Lung (tissue), 16 donors: Measurements from ENCODE around the gene SAFB. TPM values are rescaled to one million over a fixed set of nuclear protein-coding genes. Genes with fewer than 3 reads are reported as not detected.

Source experiments
- ATAC-seq: fragments of 200-7000 bp; cut with Tn5 transposase; one replicate; pipeline ENCODE4 v1.9.1; 2020; ENCODE audit warnings: moderate number of reproducible peaks; ENCODE audit not compliant: insufficient read depth, low FRiP score
- DNase-seq, 3 donors: peaks; one replicate each; pipeline ENCODE4 v3.0.0-alpha.2; 2013 to 2017
- H3K27ac ChIP-seq, 2 donors: one replicate each; pipeline ENCODE4 v1.5.1; 2013; ENCODE audit warnings: mild to moderate bottlenecking in 2 of 2, moderate library complexity in 2 of 2, control low read depth in 1 of 2, inconsistent platforms in 1 of 2, low read depth in 1 of 2, low read length in 1 of 2
- H3K27me3 ChIP-seq, 3 donors: one replicate each; pipeline ENCODE4 v1.5.1; 2013; ENCODE audit warnings: low read length in 2 of 3; ENCODE audit not compliant: control insufficient read depth in 3 of 3, insufficient read depth in 3 of 3
- H3K36me3 ChIP-seq, 4 donors: one replicate each; pipeline ENCODE4 v1.5.1; 2013; ENCODE audit warnings: low read length in 4 of 4, mild to moderate bottlenecking in 1 of 4, moderate library complexity in 1 of 4; ENCODE audit not compliant: control insufficient read depth in 4 of 4, insufficient read depth in 4 of 4
- H3K4me1 ChIP-seq, 5 donors: one replicate each; pipeline ENCODE4 v1.5.1; 2013; ENCODE audit warnings: low read length in 5 of 5, mild to moderate bottlenecking in 2 of 5, moderate library complexity in 1 of 5; ENCODE audit not compliant: control insufficient read depth in 5 of 5, insufficient read depth in 5 of 5
- H3K4me3 ChIP-seq: one replicate; pipeline ENCODE4 v1.5.1; 2013; ENCODE audit warnings: mild to moderate bottlenecking, control low read depth, moderate library complexity
- H3K9ac ChIP-seq, 2 donors: one replicate each; pipeline ENCODE4 v1.5.1; 2013; ENCODE audit warnings: low read length in 2 of 2, control low read depth in 1 of 2; ENCODE audit not compliant: insufficient read depth in 1 of 2
- H3K9me3 ChIP-seq, 4 donors: one replicate each; pipeline ENCODE4 v1.5.1; 2013; ENCODE audit warnings: low read length in 3 of 4, mild to moderate bottlenecking in 1 of 4, moderate library complexity in 1 of 4; ENCODE audit not compliant: control insufficient read depth in 4 of 4, insufficient read depth in 3 of 4
- CTCF ChIP-seq: IDR thresholded peaks from 2 replicates; pipeline ENCODE4 v1.5.1; 2012; ENCODE audit warnings: mild to moderate bottlenecking; ENCODE audit errors: control extremely low read depth, extremely low read depth
- WGBS, 2 donors: extraction: QIAGEN DNeasy Blood & Tissue Kit; methylation state at CpG; one replicate each; pipeline ENCODE4 v1.1.7; 2013; 5-methylcytosine and 5-hydroxymethylcytosine counted together
- long read RNA-seq, 5 donors: transcript quantifications; one replicate each; lab custom pipeline, GENCODE V29; 2026
- polyA plus RNA-seq, 2 donors: library from polyadenylated mRNA; stranded (reverse); fragments of 200-250 nt; gene quantifications; one replicate each; pipeline ENCODE4 v1.2.1, GENCODE V29; 2013
- total RNA-seq, 2 donors: library from RNA; depleted of rRNA in 1 of 2; stranded (reverse); fragments of >200 nt in 1 of 2; gene quantifications; one replicate each; pipeline ENCODE4 v1.2.1, GENCODE V29; 2014 to 2021
- donor health status: control.
- donor health status: control.
- donor health status: Bipolar disorder and iron deficiency.
- donor health status: healthy.
- donor health status: DM: yes; HTN: yes; CAD: no.

Gene SAFB
- 100 to 1,000 TPM in 1 of 2 donors, 10 to 100 TPM in 1; 88.2 to 130 TPM for total RNA-seq
- polyA plus RNA-seq: 10 to 100 TPM; 59.5 to 67.2 TPM
- long read RNA-seq, donor 1, partial matches to known transcripts: 58 of 126 reads
- long read RNA-seq, donor 1, other reads (novel, unspliced or antisense): 55 of 126 reads
- long read RNA-seq, donor 2, partial matches to known transcripts: 0 of 4 reads
- long read RNA-seq, donor 2, other reads (novel, unspliced or antisense): 0 of 4 reads
- long read RNA-seq, donor 3, partial matches to known transcripts: 65 of 120 reads
- long read RNA-seq, donor 3, other reads (novel, unspliced or antisense): 52 of 120 reads
- long read RNA-seq, donor 4, partial matches to known transcripts: 8 of 10 reads
- long read RNA-seq, donor 4, other reads (novel, unspliced or antisense): 0 of 10 reads
- long read RNA-seq, donor 5, partial matches to known transcripts: 75 of 153 reads
- long read RNA-seq, donor 5, other reads (novel, unspliced or antisense): 69 of 153 reads

- Histone ChIP-seq H3K9ac (peak within 1 kb of the TSS; percentile 79 to 92), H3K4me1 (peaks cover 3 to 44% (median 32%) of the 10 kb centered on the region in 5 donors), H3K4me3 (peak within 1 kb of the TSS; percentile 99), H3K27ac (peak within 1 kb of the TSS; percentile 93 to 95), H3K27me3 (no peaks in the 10 kb centered on the region), H3K9me3 (no peaks in the 10 kb centered on the region), H3K36me3 (peaks cover 5 to 37% (median 27%) of the 10 kb centered on the region in 4 donors)
- no peak for TF ChIP-seq CTCF
- ATAC-seq: peak; percentile 96
- WGBS, 2 donors: 0% methylated on average over 90 to 116 of the region's 116 CpGs
- peak; percentile 100 for DNase-seq
Observed at GRCh38 chr19:5622465-5623396, at the start of gene SAFB, which contains the start of gene SAFB2. SAFB (plus strand) TSS chr19:5623083; CDS start chr19:5623206, 123 bp downstream. SAFB2 (minus strand) TSS chr19:5622776; CDS start chr19:5622715, 61 bp downstream.

- Histone ChIP-seq H3K9ac (no peak overlapping the region), H3K4me1 (peaks cover 0 to 7% (median 3%) of the 10 kb centered on the region in 5 donors), H3K36me3 (no peaks in the 10 kb centered on the region), H3K9me3 (no peaks in the 10 kb centered on the region), H3K4me3 (no peak overlapping the region), H3K27me3 (no peaks in the 10 kb centered on the region), H3K27ac (no peak overlapping the region)
- DNase-seq (no peak), ATAC-seq (no peak)
- no peak for TF ChIP-seq CTCF
- WGBS, 2 donors: 87 to 88% methylated on average over 6 of the region's 6 CpGs
Observed at GRCh38 chr19:5575590-5575989, 47.3 kb upstream of the SAFB start.

- Histone ChIP-seq H3K9ac (no peak overlapping the region), H3K27me3 (no peaks in the 10 kb centered on the region), H3K4me3 (no peak overlapping the region), H3K9me3 (no peaks in the 10 kb centered on the region), H3K36me3 (peaks cover 0 to 5% (median 2%) of the 10 kb centered on the region in 4 donors), H3K4me1 (peaks cover 0 to 9% (median 3%) of the 10 kb centered on the region in 5 donors), H3K27ac (no peak overlapping the region)
- ATAC-seq (no peak), DNase-seq (peak; percentile 69 to 78 (median 71))
- peak; percentile 77 for TF ChIP-seq CTCF
- WGBS, 2 donors: 23 to 25% methylated on average over 28 of the region's 28 CpGs
Observed at GRCh38 chr19:5578097-5578846, 44.6 kb upstream of the SAFB start.
